Left ventricle myocardium inferior (tissue), 1 donor: Measurements from ENCODE around the gene ATP6V1F. TPM values are rescaled to one million over a fixed set of nuclear protein-coding genes. Genes with fewer than 3 reads are reported as not detected.
A peak's percentile ranks its signal among the peaks of the same experiment; 100 is the strongest.

Experiments
- DNase-seq: peaks from one replicate; pipeline ENCODE4 v3.0.0-alpha.2; 2020
- H3K27ac ChIP-seq: fragments of 200-600 bp; replicated peaks from 2 replicates; pipeline ENCODE4 v1.8.0; 2021
- H3K27me3 ChIP-seq: fragments of 200-600 bp; 2 replicates; pipeline ENCODE4 v1.8.0; 2021; ENCODE audit warnings: low read depth
- H3K36me3 ChIP-seq: fragments of 200-600 bp; 2 replicates; pipeline ENCODE4 v1.8.0; 2021
- H3K4me1 ChIP-seq: fragments of 200-600 bp; 2 replicates; pipeline ENCODE4 v1.8.0; 2021
- H3K4me3 ChIP-seq: fragments of 200-600 bp; 2 replicates; pipeline ENCODE4 v1.8.0; 2021; ENCODE audit warnings: mild to moderate bottlenecking, moderate library complexity
- H3K9me3 ChIP-seq: fragments of 200-600 bp; replicated peaks from 2 replicates; pipeline ENCODE4 v1.8.0; 2021
- intact Hi-C: fragments of 100-400 bp; cut with micrococcal nuclease; formaldehyde crosslinking; loops from one replicate; pipeline ENCODE4 v1.11.0; 2022
- total RNA-seq: library from RNA; stranded (reverse); fragmentation: NEBNext Ultra II Directional; extraction: Animal tissue kit (Norgen Biotek cat#: 25700); gene quantifications from one replicate; pipeline ENCODE4 v1.2.1, GENCODE V29; 2021
- TF ChIP-seq, protein P1 (sequence below): fragments of 200-600 bp; IDR thresholded peaks from 2 replicates; pipeline ENCODE4 v1.8.0; 2021; ENCODE audit warnings: antibody characterized with exemption, mild to moderate bottlenecking, borderline replicate concordance
- donor health status: DM: no; HTN: yes; CAD: no; lungs with severe emphysema.

ATP6V1F gene
- total RNA-seq, 1 donor from 2014 or later: 101 TPM

DNA sequence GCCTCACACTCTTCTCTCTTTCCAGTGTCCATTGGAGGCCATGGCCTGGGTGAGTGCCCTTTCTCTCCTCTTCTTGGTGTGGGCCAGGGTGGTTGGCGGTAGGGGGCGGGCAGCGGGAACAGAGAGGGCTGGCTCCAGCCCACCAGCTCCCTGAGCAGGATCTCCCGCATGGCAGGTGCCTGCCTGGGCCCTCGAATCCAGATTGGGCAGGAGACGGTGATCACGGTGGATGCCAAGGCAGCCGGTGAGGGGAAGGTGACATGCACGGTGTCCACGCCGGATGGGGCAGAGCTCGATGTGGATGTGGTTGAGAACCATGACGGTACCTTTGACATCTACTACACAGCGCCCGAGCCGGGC lies 13.5 kb upstream of the ATP6V1F start:
- Histone ChIP-seq H3K4me1 (no peaks in the 10 kb centered on the region), H3K36me3 (peaks cover 99% of the 10 kb centered on the region), H3K4me3 (no peak overlapping the region), H3K9me3 (no peaks in the 10 kb centered on the region), H3K27ac (no peak overlapping the region), H3K27me3 (no peaks in the 10 kb centered on the region)
- TF ChIP-seq, protein P1, sequence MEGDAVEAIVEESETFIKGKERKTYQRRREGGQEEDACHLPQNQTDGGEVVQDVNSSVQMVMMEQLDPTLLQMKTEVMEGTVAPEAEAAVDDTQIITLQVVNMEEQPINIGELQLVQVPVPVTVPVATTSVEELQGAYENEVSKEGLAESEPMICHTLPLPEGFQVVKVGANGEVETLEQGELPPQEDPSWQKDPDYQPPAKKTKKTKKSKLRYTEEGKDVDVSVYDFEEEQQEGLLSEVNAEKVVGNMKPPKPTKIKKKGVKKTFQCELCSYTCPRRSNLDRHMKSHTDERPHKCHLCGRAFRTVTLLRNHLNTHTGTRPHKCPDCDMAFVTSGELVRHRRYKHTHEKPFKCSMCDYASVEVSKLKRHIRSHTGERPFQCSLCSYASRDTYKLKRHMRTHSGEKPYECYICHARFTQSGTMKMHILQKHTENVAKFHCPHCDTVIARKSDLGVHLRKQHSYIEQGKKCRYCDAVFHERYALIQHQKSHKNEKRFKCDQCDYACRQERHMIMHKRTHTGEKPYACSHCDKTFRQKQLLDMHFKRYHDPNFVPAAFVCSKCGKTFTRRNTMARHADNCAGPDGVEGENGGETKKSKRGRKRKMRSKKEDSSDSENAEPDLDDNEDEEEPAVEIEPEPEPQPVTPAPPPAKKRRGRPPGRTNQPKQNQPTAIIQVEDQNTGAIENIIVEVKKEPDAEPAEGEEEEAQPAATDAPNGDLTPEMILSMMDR: no peak
- no peak for DNase-seq
- intact Hi-C loops: no loop called here

DNA sequence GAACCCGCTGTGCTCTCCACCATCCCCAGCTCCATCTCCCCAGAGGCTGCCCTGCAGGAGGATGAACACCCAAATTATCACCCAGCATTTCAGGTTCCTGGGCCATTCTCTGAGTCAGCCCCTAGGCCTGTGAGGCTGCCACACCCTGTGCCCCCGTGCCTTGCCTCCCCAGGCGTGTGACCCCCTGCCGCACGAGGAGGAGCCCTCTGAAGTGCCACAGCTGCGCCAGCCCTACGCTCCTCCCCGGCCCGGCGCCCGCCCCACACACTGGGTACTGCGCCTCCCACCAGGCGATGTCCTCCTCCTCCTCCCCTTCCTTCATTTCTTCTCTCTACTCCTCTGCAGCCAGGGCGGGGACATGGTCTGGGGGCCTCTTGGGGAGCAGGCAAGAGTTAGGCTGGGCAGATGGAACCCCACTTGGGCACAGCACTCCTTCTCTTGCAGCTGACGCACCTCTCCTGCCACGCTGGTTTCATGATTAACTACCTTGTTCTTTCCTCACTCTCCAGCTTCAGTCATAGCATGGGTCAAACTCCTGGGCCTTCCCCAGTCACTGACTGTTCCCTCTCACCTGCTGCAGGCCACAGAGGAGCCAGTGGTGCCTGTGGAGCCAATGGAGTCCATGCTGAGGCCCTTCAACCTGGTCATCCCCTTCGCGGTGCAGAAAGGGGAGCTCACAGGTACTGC lies 12.7 kb upstream of the ATP6V1F start:
- DNase-seq: no peak
- intact Hi-C loops: no loop called here

DNA sequence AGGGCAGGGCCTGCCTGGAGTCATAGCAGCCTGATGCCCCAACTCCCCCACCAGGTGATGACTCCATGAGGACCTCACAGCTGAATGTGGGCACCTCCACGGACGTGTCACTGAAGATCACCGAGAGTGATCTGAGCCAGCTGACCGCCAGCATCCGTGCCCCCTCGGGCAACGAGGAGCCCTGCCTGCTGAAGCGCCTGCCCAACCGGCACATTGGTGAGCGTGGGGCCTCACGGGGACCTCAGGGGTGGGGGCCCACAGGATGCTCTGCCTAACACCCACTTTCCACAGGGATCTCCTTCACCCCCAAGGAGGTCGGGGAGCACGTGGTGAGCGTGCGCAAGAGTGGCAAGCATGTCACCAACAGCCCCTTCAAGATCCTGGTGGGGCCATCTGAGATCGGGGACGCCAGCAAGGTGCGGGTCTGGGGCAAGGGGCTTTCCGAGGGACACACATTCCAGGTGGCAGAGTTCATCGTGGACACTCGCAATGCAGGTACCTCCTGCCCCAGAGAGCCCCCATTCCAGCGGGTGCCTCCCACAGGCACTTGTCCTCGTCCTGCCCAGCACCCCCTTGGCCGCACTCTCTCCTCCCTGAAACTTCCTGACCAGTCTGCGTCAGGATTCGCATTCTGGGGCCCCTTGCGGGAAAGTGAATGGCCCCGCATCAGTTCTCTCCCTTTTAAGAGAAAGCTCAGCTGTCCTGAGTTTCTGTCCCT lies 10.0 kb upstream of the ATP6V1F start:
- no peak for DNase-seq
- Histone ChIP-seq H3K9me3 (no peaks in the 10 kb centered on the region), H3K4me3 (no peak overlapping the region), H3K27ac (no peak overlapping the region), H3K36me3 (peaks cover 95% of the 10 kb centered on the region), H3K4me1 (peaks cover 10% of the 10 kb centered on the region), H3K27me3 (no peaks in the 10 kb centered on the region)
- intact Hi-C loops: no loop called here
- TF ChIP-seq, protein P1: no peak

More for the DNA sequence above, 12.7 kb upstream of the ATP6V1F start:
- H3K36me3 ChIP-seq: peaks cover 99% of the 10 kb centered on the region
- H3K4me3 ChIP-seq: no peak overlapping the region
- H3K27me3 ChIP-seq: no peaks in the 10 kb centered on the region
- H3K27ac ChIP-seq: peak overlapping the region; percentile 12
- H3K9me3 ChIP-seq: no peaks in the 10 kb centered on the region
- TF ChIP-seq, protein P1: no peak
- H3K4me1 ChIP-seq: no peaks in the 10 kb centered on the region

DNA sequence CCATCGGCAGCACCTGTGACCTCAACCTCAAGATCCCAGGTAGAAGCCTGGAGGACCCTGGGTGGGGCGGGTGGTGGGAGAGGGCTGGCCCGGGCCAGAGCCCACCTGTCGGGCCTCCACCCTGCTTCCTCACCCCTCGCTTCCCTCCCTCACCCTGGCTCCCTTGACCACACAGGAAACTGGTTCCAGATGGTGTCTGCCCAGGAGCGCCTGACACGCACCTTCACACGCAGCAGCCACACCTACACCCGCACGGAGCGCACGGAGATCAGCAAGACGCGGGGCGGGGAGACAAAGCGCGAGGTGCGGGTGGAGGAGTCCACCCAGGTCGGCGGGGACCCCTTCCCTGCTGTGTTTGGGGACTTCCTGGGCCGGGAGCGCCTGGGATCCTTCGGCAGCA lies 8.9 kb upstream of the ATP6V1F start:
- Histone ChIP-seq H3K9me3 (no peaks in the 10 kb centered on the region), H3K36me3 (peaks cover 84% of the 10 kb centered on the region), H3K4me1 (peaks cover 16% of the 10 kb centered on the region), H3K4me3 (no peak overlapping the region), H3K27me3 (no peaks in the 10 kb centered on the region), H3K27ac (peak overlapping the region; percentile 12)
- TF ChIP-seq, protein P1: no peak
- intact Hi-C loops: no loop called here
- DNase-seq: no peak

DNA sequence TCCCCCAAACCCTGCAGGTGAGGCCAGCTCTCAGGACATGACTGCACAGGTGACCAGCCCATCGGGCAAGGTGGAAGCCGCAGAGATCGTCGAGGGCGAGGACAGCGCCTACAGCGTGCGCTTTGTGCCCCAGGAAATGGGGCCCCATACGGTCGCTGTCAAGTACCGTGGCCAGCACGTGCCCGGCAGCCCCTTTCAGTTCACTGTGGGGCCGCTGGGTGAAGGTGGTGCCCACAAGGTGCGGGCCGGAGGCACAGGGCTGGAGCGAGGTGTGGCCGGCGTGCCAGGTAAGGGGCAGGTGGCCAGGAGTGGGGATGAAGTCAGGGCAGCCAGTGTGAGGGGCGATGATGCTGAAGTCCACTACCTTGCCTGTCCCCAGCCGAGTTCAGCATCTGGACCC lies 8.3 kb upstream of the ATP6V1F start:
- Histone ChIP-seq H3K27ac (no peak overlapping the region), H3K36me3 (peaks cover 78% of the 10 kb centered on the region), H3K9me3 (no peaks in the 10 kb centered on the region), H3K4me3 (no peak overlapping the region), H3K27me3 (no peaks in the 10 kb centered on the region), H3K4me1 (peaks cover 22% of the 10 kb centered on the region)
- DNase-seq: no peak
- intact Hi-C loops: no loop called here
- TF ChIP-seq, protein P1: no peak
